ENCODE data around the gene ZNF467.

Gene ZNF467

DNA sequence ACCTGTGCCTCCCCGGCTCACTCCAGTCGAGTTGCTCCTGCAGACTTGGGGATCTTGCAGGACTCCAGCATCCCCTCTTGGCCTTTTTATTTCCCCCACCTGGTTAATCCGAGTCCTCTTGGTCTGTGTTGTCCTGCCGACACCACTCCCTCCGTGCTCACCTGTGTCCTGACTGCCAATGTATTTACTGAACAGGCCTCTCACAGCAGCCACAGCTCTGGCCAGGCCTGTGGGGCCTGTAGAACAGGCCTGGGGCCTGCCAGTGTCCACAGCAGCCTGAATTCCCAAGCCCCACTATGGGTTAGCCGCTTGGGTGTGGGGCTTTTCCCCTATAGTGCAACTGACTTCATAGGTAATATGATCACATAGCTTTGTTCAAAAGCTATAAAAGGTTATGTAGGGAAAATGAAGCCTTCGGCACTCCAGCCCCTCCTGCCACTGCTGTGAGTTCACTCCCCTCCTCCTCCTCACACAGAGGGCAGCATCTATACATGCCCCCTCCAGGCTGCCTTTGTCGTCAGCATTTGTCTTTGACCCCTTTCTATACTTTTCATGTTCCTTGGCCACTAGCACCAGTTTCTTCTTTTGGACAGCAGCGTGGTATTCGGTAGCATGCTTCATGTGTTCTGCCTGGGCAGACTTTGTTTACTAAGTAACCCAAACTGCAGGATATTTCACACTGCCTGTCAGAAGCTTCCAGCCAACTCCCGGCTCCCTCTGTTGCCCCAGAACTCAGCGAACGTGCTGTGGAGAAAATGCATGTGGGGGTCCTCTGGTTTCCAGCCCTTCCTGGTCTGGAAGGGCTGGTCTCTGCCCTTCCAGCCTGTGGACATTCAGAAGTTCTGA, 46.1 kb downstream of the ZNF467 start:
- DNase-seq (ENCODE audit: low read depth): no peak

DNA sequence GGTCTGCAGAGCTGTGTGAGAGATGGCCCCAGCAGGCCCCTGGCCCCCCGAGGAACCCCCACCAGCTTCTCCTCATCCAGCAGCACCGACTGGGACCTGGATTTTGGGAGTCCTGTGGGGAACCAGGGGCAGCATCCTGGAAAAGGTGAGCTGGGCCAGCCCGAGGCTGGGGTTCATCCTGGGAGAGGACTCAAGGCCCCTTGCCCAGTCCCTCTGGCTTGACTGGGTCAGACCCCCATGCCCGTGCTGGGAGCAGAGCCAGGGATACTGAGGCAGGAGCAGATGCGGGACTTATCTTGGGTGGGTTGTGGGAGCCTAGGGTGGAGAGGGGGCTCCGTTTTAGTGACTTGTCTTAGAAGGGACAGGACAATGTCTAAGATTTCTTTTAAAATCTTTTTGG, 47.5 kb downstream of the ZNF467 start:
- no peak for DNase-seq (ENCODE audit: low read depth)

DNA sequence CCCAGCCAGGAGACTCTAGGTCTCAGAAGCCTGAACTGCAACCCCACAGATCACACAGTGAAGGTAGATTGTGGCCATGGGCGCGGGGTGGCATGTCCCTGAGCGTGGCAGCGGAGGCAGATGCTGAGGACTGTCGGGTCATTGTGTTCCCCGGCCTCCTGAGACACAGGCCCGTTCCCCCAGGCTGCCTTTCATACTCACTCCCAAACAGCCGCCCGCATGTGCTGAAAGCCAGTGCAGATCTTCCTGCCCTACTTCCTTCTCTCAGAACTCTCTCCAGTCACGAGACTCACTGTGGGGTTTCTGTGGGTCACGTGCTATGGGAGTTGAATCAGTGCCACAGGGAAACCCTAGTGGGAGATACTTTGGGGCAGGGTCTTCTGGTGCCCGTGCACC, 48.0 kb downstream of the ZNF467 start:
- no peak for DNase-seq (ENCODE audit: low read depth)

GRCh38 chr7:149724661-149725425, 48.5 kb downstream of the ZNF467 start:
- DNase-seq (ENCODE audit: low read depth): no peak

GRCh38 chr7:149723795-149724495, 49.4 kb downstream of the ZNF467 start:
- DNase-seq (ENCODE audit: low read depth): no peak

GRCh38 chr7:149723082-149723767, 50.2 kb downstream of the ZNF467 start:
- no peak for DNase-seq (ENCODE audit: low read depth)

DNA sequence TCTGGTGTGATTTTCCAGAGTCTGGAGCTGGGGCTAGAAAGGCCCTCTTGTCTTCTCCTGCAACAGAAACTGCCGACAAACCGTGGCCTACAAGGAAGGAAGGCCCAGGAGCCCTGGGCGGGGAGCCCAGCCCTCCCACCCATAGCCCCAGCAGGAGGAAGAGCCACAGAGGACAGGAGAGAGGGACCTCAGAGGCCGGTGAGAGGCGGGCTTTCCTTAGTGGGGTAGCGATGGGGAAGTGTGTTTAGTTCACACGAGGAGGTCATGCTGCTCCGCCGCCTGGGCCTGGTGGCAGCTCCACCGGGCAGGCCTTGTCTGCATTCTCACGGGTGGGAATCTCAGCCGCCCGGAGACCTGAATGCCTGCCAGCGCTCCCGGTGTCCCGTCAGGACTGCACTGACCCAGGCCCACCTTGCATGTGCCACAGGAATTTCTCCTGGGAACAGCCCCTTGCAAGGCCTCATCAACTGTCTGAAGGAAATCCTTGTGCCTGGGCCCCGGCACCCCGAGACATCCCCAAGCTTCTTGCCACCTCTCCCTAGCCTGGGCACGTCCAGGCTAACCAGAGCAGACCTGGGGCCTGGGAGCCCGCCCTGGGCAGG, 50.9 kb downstream of the ZNF467 start:
- no peak for DNase-seq (ENCODE audit: low read depth)

- no peak for DNase-seq (ENCODE audit: low read depth)
These were observed 52.2 kb downstream of the ZNF467 start for GRCh38 chr7:149721084-149721601.

DNA sequence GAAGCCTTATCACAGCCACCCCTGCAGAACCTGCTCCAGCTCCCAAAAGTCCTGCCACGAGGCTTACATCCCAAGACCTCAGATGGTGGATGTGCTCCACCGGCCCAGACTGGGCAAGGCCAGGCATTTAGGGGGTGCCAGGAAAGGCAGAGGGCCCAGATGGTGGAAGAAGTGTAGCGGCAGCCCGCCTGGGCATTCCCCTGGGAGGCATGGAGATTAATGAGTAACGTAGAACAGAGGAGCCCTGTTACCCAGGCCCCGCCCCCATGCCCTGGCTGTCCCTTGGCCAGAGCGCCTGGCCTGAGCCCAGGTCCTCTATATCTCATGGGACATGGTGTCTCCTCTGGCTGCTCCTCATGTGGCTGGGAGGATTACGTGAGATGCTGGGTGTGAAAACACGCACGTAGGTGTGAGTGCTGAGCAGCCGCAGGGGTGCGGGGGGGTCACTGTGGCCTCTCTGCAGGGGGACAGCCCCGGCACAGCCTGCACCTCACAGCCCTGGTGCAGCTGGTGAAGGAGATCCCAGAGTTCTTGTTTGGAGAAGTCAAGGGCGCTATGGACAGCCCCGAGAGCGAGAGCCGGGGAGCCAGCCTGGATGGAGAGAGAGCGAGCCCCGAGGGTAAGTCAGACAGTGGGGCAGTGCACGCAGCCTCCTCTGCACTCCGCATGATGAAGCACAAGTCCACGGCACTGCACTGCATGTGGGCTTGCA, 52.9 kb downstream of the ZNF467 start:
- no peak for DNase-seq (ENCODE audit: low read depth)

GRCh38 chr7:149719912-149720335, 53.5 kb downstream of the ZNF467 start:
- DNase-seq (ENCODE audit: low read depth): no peak

DNA sequence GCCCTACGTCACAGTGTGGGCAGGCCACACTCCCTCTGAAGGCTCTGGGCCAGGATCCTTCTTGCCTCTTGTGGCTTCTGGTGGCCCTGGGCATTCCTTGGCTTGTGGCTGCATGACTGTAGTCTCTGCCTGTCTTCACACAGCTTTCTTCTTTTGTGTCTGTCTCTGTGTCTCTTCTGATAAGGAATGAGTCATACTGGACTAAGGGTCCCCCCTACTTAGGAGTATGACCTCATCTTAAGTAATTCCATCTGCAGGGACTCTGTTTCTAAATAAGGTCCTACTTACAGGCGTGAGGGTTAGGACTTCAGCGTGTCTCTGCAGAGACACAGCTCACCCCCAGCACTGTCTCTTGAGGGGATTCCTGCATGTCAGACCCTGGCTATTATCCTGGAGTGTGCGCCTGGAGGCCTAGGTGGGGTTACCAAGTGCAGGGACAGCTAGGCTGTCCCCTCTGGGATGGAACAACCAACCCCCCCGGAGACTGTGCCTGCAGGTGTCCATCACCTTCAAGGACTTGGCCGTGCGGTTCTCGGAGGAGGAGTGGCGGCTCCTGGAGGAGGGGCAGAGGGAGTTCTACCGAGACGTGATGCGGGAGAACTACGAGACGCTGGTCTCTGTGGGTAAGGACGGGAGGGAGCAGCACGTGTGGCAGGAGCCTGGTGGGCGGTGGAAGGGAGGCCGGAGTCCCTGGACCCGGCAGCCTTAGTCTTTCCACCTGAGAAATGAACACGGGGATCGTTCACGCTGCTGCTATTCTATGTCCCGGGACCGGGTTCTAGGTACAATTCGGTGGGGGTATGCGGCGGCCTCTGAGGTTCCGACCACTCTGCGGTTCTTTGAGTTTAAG, 54.1 kb downstream of the ZNF467 start:
- no peak for DNase-seq (ENCODE audit: low read depth)

DNA sequence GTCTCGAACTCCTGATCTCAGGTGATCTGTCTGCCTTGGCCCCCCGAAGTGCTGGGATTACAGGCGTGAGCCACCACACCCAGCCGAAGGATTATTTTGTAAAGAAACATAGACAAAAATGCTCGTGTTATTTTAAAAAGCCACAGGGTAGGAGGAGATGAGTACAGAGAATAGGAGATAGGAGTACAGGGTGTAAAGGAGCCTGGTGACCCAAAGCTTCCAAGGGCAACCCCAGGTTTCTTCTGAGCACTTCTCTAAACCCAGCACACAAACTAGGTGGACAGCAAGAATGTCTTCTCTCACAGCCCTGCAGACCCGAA, 54.7 kb downstream of the ZNF467 start:
- DNase-seq (ENCODE audit: low read depth): no peak

DNA sequence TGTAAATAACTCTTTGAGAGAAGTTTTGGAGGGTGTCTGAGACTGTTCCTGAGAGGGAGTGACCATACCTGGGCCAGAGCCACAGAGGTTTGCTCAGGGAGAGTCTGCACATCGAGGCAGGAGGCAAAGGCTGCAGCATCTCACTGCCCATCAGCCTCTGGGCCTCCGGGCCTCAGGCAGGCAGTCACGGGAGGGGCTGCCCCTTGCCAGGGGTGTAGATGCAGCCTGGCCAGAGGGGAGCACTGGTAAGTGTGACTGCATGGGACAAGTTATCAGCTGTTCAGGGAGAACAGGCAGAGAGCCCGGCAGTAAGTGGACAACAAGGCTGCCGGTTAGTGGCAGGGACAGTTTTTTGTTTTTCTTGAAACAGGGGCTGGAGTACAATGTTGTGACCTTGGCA, 55.9 kb downstream of the ZNF467 start:
- no peak for DNase-seq (ENCODE audit: low read depth)

- no peak for DNase-seq (ENCODE audit: low read depth)
These were observed 56.5 kb downstream of the ZNF467 start for GRCh38 chr7:149716932-149717307.

- DNase-seq (ENCODE audit: low read depth): no peak
These were observed 57.1 kb downstream of the ZNF467 start for GRCh38 chr7:149716007-149716931.

DNA sequence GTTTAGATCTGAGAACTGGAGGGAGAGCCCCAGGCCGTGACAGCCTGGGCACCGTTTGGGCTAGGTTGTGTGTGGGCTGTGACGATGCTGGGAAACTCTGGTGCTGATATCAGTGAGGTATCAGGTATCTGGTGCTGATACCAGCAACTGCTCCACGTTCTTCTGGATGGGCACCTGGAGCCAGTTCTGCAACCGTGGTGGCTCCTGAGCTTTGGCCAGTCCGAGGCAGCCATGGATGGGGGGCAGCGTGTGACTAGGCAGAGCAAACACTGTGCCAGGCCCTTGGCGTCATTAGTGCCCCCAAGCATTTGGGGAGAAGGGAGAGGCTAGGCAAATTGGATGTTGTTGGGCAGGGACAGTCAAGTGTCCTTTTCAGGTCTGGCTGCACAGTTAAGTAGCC, 57.9 kb downstream of the ZNF467 start:
- DNase-seq (ENCODE audit: low read depth): no peak

GRCh38 chr7:149714910-149715471, 58.4 kb downstream of the ZNF467 start:
- DNase-seq (ENCODE audit: low read depth): no peak
